Psoas muscle (tissue), 8 donors: ENCODE results near the gene NEK9. TPM values are rescaled to one million over a fixed set of nuclear protein-coding genes. Genes with fewer than 3 reads are reported as not detected.

Source experiments
- ATAC-seq, 4 donors: fragments of 200-7000 bp; cut with Tn5 transposase; one replicate each; pipeline ENCODE4 v1.9.1; 2020; ENCODE audit warnings: moderate library complexity in 3 of 4, mild to moderate bottlenecking in 2 of 4
- DNase-seq, 2 donors: peaks; one replicate each; pipeline ENCODE4 v3.0.0-alpha.2; 2020
- H3K27ac ChIP-seq: fragments of 200-600 bp; one replicate; pipeline ENCODE4 v1.8.0; 2022
- H3K27me3 ChIP-seq, 3 donors: fragments of 200-600 bp in 1 of 3; one replicate each; pipeline versions ENCODE4 v1.6.1 to v1.8.0; 2013 to 2022; ENCODE audit warnings: low read length in 2 of 3, mild to moderate bottlenecking in 2 of 3, moderate library complexity in 1 of 3; ENCODE audit not compliant: insufficient read depth in 3 of 3
- H3K36me3 ChIP-seq, 2 donors: fragments of 200-600 bp in 1 of 2; one replicate each; pipeline versions ENCODE4 v1.6.1 to v1.8.0; 2013 to 2022; ENCODE audit warnings: low read depth in 1 of 2, mild to moderate bottlenecking in 1 of 2, moderate library complexity in 1 of 2; ENCODE audit not compliant: insufficient read depth in 1 of 2
- H3K4me1 ChIP-seq: fragments of 200-600 bp; one replicate; pipeline ENCODE4 v1.8.0; 2022
- H3K4me3 ChIP-seq: fragments of 200-600 bp; one replicate; pipeline ENCODE4 v1.8.0; 2022; ENCODE audit warnings: mild to moderate bottlenecking
- H3K9me3 ChIP-seq: fragments of 200-600 bp; one replicate; pipeline ENCODE4 v1.8.0; 2022
- CTCF ChIP-seq: fragments of 200-600 bp; IDR thresholded peaks from one replicate; pipeline ENCODE4 v1.8.0; 2022; ENCODE audit warnings: antibody characterized with exemption
- WGBS, 3 donors: extraction: QIAGEN DNeasy Blood & Tissue Kit; methylation state at CpG; one replicate each; pipeline versions ENCODE4 v1.1.6 to v1.1.7; 2013; 5-methylcytosine and 5-hydroxymethylcytosine counted together
- intact Hi-C, 2 donors: fragments of 100-400 bp; cut with DNase I; formaldehyde crosslinking; loops; one replicate each; pipeline versions ENCODE4 v1.11.0 to v1.14.2; 2022
- polyA plus RNA-seq, 3 donors: library from polyadenylated mRNA; stranded (reverse); fragments of 200-250 nt; gene quantifications; one replicate each; pipeline ENCODE4 v1.2.3, GENCODE V29; 2013
- total RNA-seq, 4 donors: library from RNA; stranded (reverse); fragmentation: NEBNext Ultra II Directional in 2 of 4; extraction: Animal tissue kit (Norgen Biotek cat#: 25700) in 2 of 4; gene quantifications; one replicate each; pipeline versions ENCODE4 v1.2.1 to v1.2.4, GENCODE V29; 2021 to 2023
- donor health status: healthy with polysubstance abuse.
- donor health status: DM: no; HTN: no; CAD: no; lungs with moderate emphysema.
- donor health status: Bipolar disorder and iron deficiency.
- donor health status: healthy.
- donor health status: DM: yes; HTN: yes; CAD: no.
- donor health status: DM: no; HTN: no; CAD: no.
- donor health status: DM: no; HTN: no; CAD: no.
- donor health status: DM: yes; HTN: yes; CAD: no.

NEK9 gene
- total and polyA plus RNA-seq, 7 donors = 17.9 to 116 (median 69.1) TPM

GRCh38 chr14:75040507-75040906, 86.3 kb downstream of the NEK9 start:
- Histone ChIP-seq H3K4me1 (peaks cover 14% of the 10 kb centered on the region), H3K9me3 (no peaks in the 10 kb centered on the region), H3K27ac (no peak overlapping the region), H3K36me3 (peaks cover 10 to 62% of the 10 kb centered on the region in 2 donors), H3K4me3 (no peak overlapping the region), H3K27me3 (no peaks in the 10 kb centered on the region)
- no peak for ATAC-seq
- no peak for TF ChIP-seq CTCF
- whole genome bisulfite sequencing, 3 donors = 84 to 97% (median 92%) methylated on average over 1 of the region's 1 CpG
- intact Hi-C loops = no loop called here
- DNase-seq = no peak

- WGBS, 3 donors = 92 to 96% (median 93%) methylated on average over 2 of the region's 2 CpGs
- no peak for ATAC-seq
- H3K36me3 ChIP-seq = peaks cover 0 to 89% of the 10 kb centered on the region in 2 donors
- H3K4me3 ChIP-seq = no peak overlapping the region
- TF ChIP-seq CTCF = no peak
- H3K27me3 ChIP-seq = no peaks in the 10 kb centered on the region
- no peak for DNase-seq
- no peak overlapping the region for H3K27ac ChIP-seq
- no peaks in the 10 kb centered on the region for H3K9me3 ChIP-seq
- H3K4me1 ChIP-seq = no peaks in the 10 kb centered on the region
- intact Hi-C loops = no loop called here
Measured at GRCh38 chr14:75032939-75033338, 93.9 kb downstream of the NEK9 start.

- no peak overlapping the region for H3K4me3 ChIP-seq
- H3K4me1 ChIP-seq = no peaks in the 10 kb centered on the region
- intact Hi-C loops = no loop called here
- H3K27me3 ChIP-seq = no peaks in the 10 kb centered on the region
- no peak overlapping the region for H3K27ac ChIP-seq
- DNase-seq (no peak), ATAC-seq (no peak)
- H3K36me3 ChIP-seq = peaks cover 4 to 88% of the 10 kb centered on the region in 2 donors
- TF ChIP-seq CTCF = no peak
- no peaks in the 10 kb centered on the region for H3K9me3 ChIP-seq
- WGBS, 3 donors = 0% methylated on average over 1 of the region's 1 CpG
Measured at GRCh38 chr14:75030147-75030546, 96.7 kb downstream of the NEK9 start.

Other genes with a start within 250 kb of the NEK9 start
- 100 to 1,000 TPM; 133 to 221 (median 144) TPM for gene DLST, start 245.1 kb downstream of the NEK9 start, total RNA-seq
- 100 to 1,000 TPM in 2 of 3 donors, 10 to 100 TPM in 1; 97.7 to 162 (median 123) TPM for gene DLST, start 245.1 kb downstream of the NEK9 start, polyA plus RNA-seq
- 10 to 100 TPM; 23.0 to 34.1 (median 28.1) TPM for gene RPS6KL1, start 203.8 kb downstream of the NEK9 start, total RNA-seq
- gene RPS6KL1, start 203.8 kb downstream of the NEK9 start, polyA plus RNA-seq = 10 to 100 TPM in 2 of 3 donors, 1 to 10 TPM in 1; 9.4 to 25.6 (median 11.1) TPM
- gene PGF, start 171.5 kb downstream of the NEK9 start, total RNA-seq = 1 to 10 TPM; 4.1 to 9.8 (median 8.1) TPM
- gene PGF, start 171.5 kb downstream of the NEK9 start, polyA plus RNA-seq = 1 to 10 TPM; 2.5 to 9.2 (median 2.6) TPM
- gene EIF2B2, start 124.1 kb downstream of the NEK9 start, total RNA-seq = 10 to 100 TPM; 44.5 to 68.9 (median 54.6) TPM
- 10 to 100 TPM; 64.4 to 91.9 (median 74.8) TPM for gene EIF2B2, start 124.1 kb downstream of the NEK9 start, polyA plus RNA-seq
- gene MLH3, start 75.6 kb downstream of the NEK9 start, total RNA-seq = 10 to 100 TPM; 12.5 to 24.1 (median 17.2) TPM
- gene MLH3, start 75.6 kb downstream of the NEK9 start, polyA plus RNA-seq = 10 to 100 TPM in 1 of 3 donors, 1 to 10 TPM in 2; 7.9 to 15.7 (median 10.0) TPM
- 10 to 100 TPM in 2 of 4 donors, 1 to 10 TPM in 2; 7.1 to 22.0 (median 10.6) TPM for gene ACYP1, start 63.0 kb downstream of the NEK9 start, total RNA-seq
- 10 to 100 TPM; 11.7 to 25.9 (median 17.1) TPM for gene ACYP1, start 63.0 kb downstream of the NEK9 start, polyA plus RNA-seq
- 1 to 10 TPM; 2.5 to 6.4 (median 3.6) TPM for gene ZC2HC1C, start 57.4 kb downstream of the NEK9 start, total RNA-seq
- 10 to 100 TPM in 1 of 3 donors, 1 to 10 TPM in 2; 2.7 to 17.3 (median 8.8) TPM for gene ZC2HC1C, start 57.4 kb downstream of the NEK9 start, polyA plus RNA-seq
- 100 to 1,000 TPM; 128 to 203 (median 159) TPM for gene TMED10, start 49.6 kb upstream of the NEK9 start, total RNA-seq
- gene TMED10, start 49.6 kb upstream of the NEK9 start, polyA plus RNA-seq = 100 to 1,000 TPM in 2 of 3 donors, 10 to 100 TPM in 1; 88.2 to 255 (median 101) TPM
- 100 to 1,000 TPM in 2 of 4 donors, 10 to 100 TPM in 2; 20.7 to 279 (median 95.1) TPM for gene FOS, start 151.8 kb upstream of the NEK9 start, total RNA-seq
- 10 to 100 TPM; 15.5 to 51.0 (median 33.8) TPM for gene FOS, start 151.8 kb upstream of the NEK9 start, polyA plus RNA-seq